Activated CD4-positive, CD25-positive, alpha-beta regulatory T cell (primary cell): ENCODE results near the gene CD2BP2.
A peak's percentile ranks its signal among the peaks of the same experiment; 100 is the strongest.
"Not testable (repeated sequence)": the region's sequence is repeated elsewhere in the genome, so short reads cannot be mapped to it uniquely, and the experiment has no call there.

Experiments
- DNase-seq, 4 experiments: peaks; one replicate each; lab custom pipeline; 2025; lab: John Stamatoyannopoulos, UW

CD2BP2 gene

DNA sequence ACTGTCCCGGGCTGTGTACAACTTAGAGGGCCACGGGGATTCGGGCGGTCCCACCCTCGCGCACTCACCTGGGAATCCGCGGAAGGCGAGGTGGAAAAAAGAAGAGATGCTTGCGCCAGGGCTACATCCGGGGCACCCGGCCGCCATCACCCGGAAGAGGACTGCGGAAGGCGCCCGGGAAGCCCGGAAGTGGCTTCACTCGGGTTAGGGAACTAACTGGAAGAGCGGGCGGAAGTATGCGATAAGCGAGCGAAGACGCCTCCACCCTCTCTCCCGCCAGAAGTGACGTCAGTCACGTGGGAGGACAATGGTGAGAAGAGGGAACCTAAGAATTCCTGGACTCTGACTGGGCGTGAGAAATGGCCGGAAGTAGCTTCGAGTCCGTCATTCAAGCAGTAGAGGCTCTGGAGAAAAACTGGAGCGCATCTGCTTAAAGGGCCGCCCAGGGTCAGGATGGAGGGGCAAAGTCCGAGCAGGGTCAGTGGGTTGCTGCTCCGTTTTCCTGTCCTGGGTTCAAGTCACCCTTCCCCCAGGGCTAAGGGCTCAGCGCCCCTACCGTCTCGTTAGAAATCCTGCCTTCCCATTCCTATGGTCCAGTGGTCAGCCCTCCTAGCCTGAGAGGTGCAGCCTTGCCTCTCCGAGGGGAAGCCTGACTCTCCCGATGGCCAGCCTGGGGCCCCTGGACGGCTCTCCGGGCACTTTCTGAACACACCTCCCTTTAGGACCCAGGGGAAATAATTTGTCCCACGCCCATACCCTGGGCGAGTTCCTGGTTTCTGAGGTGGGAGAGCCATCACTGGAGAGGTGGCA is at the start of gene CD2BP2:
TSS of gene CD2BP2 (minus strand) at position 165 of the 810 bp plus-strand sequence. CDS start 627 bp downstream, outside the sequence.
- peak; percentile 70 to 80 (median 78) for DNase-seq

DNA sequence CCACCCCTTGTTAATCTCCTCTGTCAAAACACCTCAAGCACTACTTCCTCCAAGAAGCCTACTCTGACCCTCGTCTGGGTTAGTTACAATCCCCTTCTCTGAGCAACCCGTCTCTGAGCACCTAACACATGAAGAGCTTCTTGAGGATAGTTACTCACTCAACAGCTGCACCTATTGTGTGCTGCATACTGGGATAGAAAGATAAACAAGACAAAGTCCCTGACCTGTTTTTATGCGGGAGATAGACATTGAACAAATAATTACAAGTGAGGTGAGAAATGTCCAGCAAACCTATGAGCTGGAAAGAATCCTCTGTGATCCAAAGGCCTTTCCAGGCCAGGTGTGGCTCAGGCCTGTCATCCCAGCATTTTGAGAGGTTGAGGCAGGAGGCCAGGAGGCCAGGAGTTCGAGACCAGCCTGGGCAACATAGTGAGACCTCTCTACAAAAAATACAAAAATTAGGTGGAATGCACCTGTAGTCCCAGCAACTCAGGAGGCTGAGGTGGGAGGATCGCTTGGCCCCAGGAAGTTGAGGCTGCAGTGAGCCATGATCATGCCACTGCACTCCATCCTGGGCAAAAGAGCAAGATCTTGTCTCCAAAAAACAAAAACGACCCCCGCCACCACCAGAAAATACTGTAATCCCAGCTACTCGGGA is 46.8 kb upstream of the CD2BP2 start:
- DNase-seq, result no peak

DNA sequence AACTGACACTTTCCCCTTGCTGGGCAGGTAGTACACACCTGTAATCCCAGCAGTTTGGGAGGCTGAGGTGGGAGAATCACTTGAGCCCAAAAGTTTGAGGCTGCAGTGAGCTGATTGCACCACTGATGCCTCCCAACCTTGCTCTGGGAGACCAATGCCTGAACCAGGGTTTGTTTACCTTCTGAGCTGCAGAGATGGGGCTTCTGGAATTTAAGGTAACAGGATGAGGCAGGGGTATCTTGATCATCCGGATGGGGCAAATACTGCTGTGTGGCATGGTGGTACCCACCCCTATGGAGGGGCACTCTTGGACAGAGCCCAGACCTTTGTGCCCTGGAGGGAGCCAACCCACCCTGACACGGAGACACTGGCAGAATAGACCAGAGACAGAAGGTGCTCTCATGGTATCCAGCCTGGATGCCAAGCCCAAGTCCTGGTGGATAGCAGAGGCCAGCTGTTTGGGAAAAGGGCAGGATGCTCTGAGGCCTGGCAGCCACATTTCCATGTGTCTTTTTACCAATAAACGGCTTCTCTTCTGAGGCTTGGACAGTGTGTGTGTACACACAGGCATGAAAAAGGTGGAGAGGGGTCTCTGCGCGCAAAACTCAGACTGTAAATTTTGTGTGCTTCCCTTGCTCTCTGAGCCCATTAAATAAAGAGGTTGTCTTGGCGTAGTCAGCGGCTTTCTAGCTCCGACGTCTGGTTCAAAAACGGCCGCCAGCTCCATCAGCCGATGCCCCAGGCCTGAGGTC is 44.5 kb upstream of the CD2BP2 start:
- no peak for DNase-seq

DNA sequence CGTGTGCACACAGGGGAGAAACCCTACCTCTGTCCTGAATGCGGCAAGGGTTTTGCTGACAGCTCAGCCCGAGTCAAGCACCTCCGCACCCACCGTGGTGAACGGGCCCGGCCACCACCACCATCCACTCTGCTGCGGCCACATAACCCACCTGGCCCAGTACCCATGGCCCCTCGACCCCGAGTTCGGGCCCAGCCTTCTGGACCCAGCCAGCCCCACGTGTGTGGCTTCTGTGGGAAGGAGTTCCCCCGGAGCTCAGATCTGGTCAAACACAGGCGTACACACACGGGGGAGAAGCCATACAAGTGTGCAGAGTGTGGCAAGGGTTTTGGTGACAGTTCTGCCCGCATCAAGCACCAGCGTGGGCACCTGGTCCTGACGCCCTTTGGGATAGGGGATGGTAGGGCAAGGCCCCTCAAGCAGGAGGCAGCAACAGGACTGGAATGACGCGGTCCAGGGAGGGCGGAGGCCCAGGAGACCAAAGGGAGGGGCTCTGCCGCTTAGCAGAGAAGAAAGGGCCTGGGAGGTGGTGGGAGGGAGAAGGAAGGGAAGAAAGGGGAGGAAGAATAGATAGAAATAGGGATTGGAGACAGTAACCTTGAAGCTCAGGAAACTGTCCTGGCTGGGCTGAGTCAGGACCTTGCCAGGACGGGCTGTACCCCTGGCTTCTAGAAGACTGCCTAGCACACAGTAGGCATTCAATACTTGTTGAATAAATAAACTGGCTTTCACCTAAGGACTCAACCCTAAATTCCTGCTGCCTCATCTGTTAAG is 43.7 kb upstream of the CD2BP2 start:
- DNase-seq, result no peak

- no peak for DNase-seq
These were observed 42.9 kb upstream of the CD2BP2 start for GRCh38 chr16:30397776-30398660.

DNA sequence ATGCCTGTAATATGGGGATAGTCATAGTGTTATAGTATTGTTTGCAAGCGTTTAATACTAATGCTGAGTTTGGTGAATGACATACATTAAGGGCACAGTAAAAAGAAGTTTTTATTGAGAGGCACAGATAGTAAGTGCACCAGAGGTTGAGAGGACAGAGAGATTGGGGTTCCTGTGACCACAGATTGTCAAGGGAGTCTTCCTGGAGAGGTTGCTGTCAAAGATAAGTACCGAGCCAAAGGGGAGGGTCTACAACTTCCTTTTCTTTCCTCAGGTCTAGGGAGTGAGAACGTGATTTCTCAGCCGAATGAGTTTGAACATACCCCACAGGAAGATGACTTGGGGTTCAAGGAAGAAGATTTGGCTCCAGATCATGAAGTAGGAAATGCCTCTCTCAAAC is 41.9 kb upstream of the CD2BP2 start:
- DNase-seq, result no peak

DNA sequence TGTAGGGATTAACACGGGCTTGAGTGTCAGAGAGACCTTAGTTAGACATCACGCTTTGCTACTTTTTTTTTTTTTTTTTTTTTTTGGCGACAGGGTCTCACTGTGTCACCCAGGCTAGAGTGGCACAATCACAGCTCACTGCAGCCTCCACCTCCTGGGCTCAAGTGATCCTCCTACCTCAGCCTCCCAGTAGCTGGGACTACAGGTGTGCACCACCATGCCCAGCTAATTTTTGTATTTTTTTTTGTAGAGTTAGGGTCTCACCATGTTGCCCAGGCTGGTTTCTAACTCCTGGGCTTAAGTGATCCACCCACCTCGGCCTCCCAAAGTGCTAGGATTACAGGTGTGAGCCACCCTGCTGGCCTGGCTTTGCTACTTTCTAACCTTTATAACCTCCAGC is 41.5 kb upstream of the CD2BP2 start:
- not testable (repeated sequence) for DNase-seq

DNA sequence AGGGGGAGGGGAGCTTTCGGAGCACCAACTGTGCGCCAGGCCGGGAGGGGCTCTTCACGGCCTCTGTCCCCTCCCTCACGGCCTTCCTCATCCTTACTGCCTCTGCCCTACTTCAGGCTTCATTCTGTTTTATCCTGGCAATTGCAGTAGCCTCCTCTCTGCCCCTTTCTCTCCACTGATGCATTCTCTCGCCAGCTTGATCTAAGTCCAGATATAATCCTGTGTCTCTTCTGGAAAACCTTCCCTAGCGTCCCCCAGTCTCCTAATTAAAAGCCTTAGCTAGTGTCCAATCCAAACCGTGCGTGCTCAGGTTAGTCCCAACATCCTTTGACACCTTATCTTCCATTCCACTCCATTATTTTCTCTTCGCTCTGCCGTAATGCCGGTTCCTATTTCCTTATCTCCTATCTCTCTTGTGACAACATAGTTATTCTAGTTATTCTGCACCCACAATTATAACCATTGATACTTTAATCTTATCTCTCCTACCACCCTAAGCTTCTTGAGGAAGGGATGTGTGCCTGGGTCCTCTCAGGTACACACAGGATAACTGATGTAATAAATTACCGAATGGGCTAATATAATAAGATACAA is 41.0 kb upstream of the CD2BP2 start:
- no peak for DNase-seq

- peak in 3 of 4 experiments; percentile 26 to 35 (median 35) for DNase-seq
These were observed 40.3 kb upstream of the CD2BP2 start, which contains the start of gene ZNF48 for GRCh38 chr16:30395155-30395991. ZNF48 (plus strand) TSS chr16:30395420; CDS start chr16:30395795, 375 bp downstream.

GRCh38 chr16:30394592-30395154 is 39.6 kb upstream of the CD2BP2 start:
- DNase-seq, result no peak

- DNase-seq, result no peak
These were observed 28.4 kb upstream of the CD2BP2 start for GRCh38 chr16:30383521-30383920.

GRCh38 chr16:30382111-30382881 is 27.2 kb upstream of the CD2BP2 start, which contains the start of gene SEPTIN1:
SEPTIN1 (minus strand) TSS chr16:30382561; CDS start chr16:30382542, 19 bp downstream.
- DNase-seq, result peak; percentile 21 to 64 (median 46)

- DNase-seq, result peak in 1 of 4 experiments; percentile 11
These were observed 26.4 kb upstream of the CD2BP2 start for GRCh38 chr16:30381291-30382041.

GRCh38 chr16:30380803-30381208 is 25.7 kb upstream of the CD2BP2 start:
- no peak for DNase-seq

- no peak for DNase-seq
These were observed 25.1 kb upstream of the CD2BP2 start for GRCh38 chr16:30380072-30380802.

GRCh38 chr16:30379158-30379783 is 24.2 kb upstream of the CD2BP2 start:
- DNase-seq, result no peak
